H1 (cell line): Measurements from ENCODE around the gene CBLB. TPM values are rescaled to one million over a fixed set of nuclear protein-coding genes. Genes with fewer than 3 reads are reported as not detected.

Source experiments
- CTCF ChIA-PET: fragments of 300-600 bp; sonication (Branson Sonifier 250); formaldehyde crosslinking; loops from one replicate; lab custom pipeline; 2021; ENCODE audit not compliant: partially characterized antibody; lab: Charles Lee
- POLR2A ChIA-PET: fragments of 300-600 bp; sonication (Branson Sonifier 250); formaldehyde crosslinking; loops from one replicate; lab custom pipeline; 2021; ENCODE audit warnings: inconsistent platforms; ENCODE audit not compliant: partially characterized antibody; lab: Charles Lee
- DNase-seq, 2 experiments: peaks; one replicate each; pipeline versions ENCODE4 v3.0.0 to v3.0.0-alpha.2; 2010 to 2022; ENCODE audit warnings: low spot score in 2 of 2, low read depth in 1 of 2, mixed read lengths in 1 of 2
- FAIRE-seq: peaks from 2 replicates; lab custom pipeline; 2011; peaks lifted over from hg19 to GRCh38; lab: Jason Lieb, UNC
- H2AFZ ChIP-seq: 2 replicates; pipeline ENCODE4 v1.8.1; 2012; ENCODE audit warnings: low read length, inconsistent platforms
- H2AK5ac ChIP-seq: 2 replicates; pipeline ENCODE4 v1.6.1; 2013; ENCODE audit warnings: low read depth, low read length
- H2BK120ac ChIP-seq: replicated peaks from 2 replicates; pipeline ENCODE3; 2013; ENCODE audit warnings: low read depth, low read length, inconsistent platforms
- H2BK12ac ChIP-seq: 2 replicates; pipeline ENCODE4 v1.6.1; 2013; ENCODE audit warnings: low read depth, low read length
- H2BK15ac ChIP-seq: 2 replicates; pipeline ENCODE4 v1.6.1; 2013; ENCODE audit warnings: low read length
- H2BK20ac ChIP-seq: 2 replicates; pipeline ENCODE4 v1.6.1; 2013; ENCODE audit warnings: low read length
- H2BK5ac ChIP-seq: 2 replicates; pipeline ENCODE4 v1.6.1; 2013; ENCODE audit warnings: low read depth, low read length
- H3K14ac ChIP-seq: 2 replicates; pipeline ENCODE4 v1.6.1; 2013; ENCODE audit warnings: inconsistent platforms; ENCODE audit not compliant: insufficient read length
- H3K18ac ChIP-seq: 2 replicates; pipeline ENCODE4 v1.6.1; 2013; ENCODE audit warnings: low read length; ENCODE audit errors: extremely low read depth
- H3K23ac ChIP-seq: 2 replicates; pipeline ENCODE4 v1.6.1; 2013; ENCODE audit warnings: inconsistent platforms; ENCODE audit not compliant: insufficient read length
- H3K23me2 ChIP-seq: 2 replicates; pipeline ENCODE4 v1.6.1; 2013; ENCODE audit warnings: low read depth, low read length
- H3K27ac ChIP-seq: 2 replicates; pipeline ENCODE4 v1.6.1; 2011; ENCODE audit warnings: low read depth, low read length, inconsistent platforms
- H3K27me3 ChIP-seq, 4 experiments: replicated peaks in 1 of 4; 1 replicate in 1 of 4; 2 replicates in 3 of 4; pipeline versions ENCODE4 v1.6.1 to v1.8.1; 2011 to 2013; ENCODE audit warnings: low read length in 3 of 4, mild to moderate bottlenecking in 3 of 4, inconsistent platforms in 2 of 4, mixed read lengths in 2 of 4, moderate library complexity in 1 of 4; ENCODE audit not compliant: control insufficient read depth in 3 of 4, insufficient read depth in 3 of 4; ENCODE audit errors: extremely low read depth in 1 of 4
- H3K36me3 ChIP-seq, 4 experiments: 2 replicates each; pipeline versions ENCODE4 v1.6.1 to v1.8.1; 2011 to 2013; ENCODE audit warnings: mild to moderate bottlenecking in 4 of 4, low read length in 3 of 4, moderate library complexity in 2 of 4, control low read depth in 1 of 4, inconsistent platforms in 1 of 4; ENCODE audit not compliant: insufficient read depth in 4 of 4, control insufficient read depth in 2 of 4
- H3K4ac ChIP-seq: replicated peaks from 2 replicates; pipeline ENCODE3; 2013; ENCODE audit warnings: low read length, low read depth, mixed read lengths, inconsistent platforms; ENCODE audit not compliant: insufficient read length
- H3K4me1 ChIP-seq, 4 experiments: replicated peaks in 1 of 4; 1 replicate in 1 of 4; 2 replicates in 3 of 4; pipeline versions ENCODE4 v1.6.1 to v1.8.1; 2011 to 2013; ENCODE audit warnings: low read length in 3 of 4, inconsistent platforms in 2 of 4, mixed read lengths in 1 of 4; ENCODE audit not compliant: insufficient read depth in 4 of 4, control insufficient read depth in 3 of 4
- H3K4me2 ChIP-seq, 2 experiments: 2 replicates each; pipeline versions ENCODE4 v1.6.1 to v1.8.1; 2011 to 2013; ENCODE audit warnings: low read depth in 2 of 2, low read length in 2 of 2, control low read depth in 1 of 2, inconsistent platforms in 1 of 2, mild to moderate bottlenecking in 1 of 2; ENCODE audit not compliant: insufficient read depth in 1 of 2
- H3K4me3 ChIP-seq, 4 experiments: fragments of 200-600, 300-600 bp in 1 of 4; sonication (generic), shearing (Covaris generic), sonication (Bioruptor Twin) in 1 of 4; 2 replicates each; pipeline versions ENCODE4 v1.5.1 to v1.8.1; 2011 to 2016; ENCODE audit warnings: low read length in 4 of 4, low read depth in 3 of 4, control low read depth in 2 of 4, inconsistent platforms in 2 of 4, mild to moderate bottlenecking in 2 of 4, mixed read lengths in 1 of 4, moderate library complexity in 1 of 4; ENCODE audit not compliant: insufficient read depth in 2 of 4; ENCODE audit errors: extremely low read depth in 1 of 4
- H3K56ac ChIP-seq: replicated peaks from 2 replicates; pipeline ENCODE3; 2013; ENCODE audit warnings: low read depth, mild to moderate bottlenecking, mixed read lengths, low read length, inconsistent platforms; ENCODE audit not compliant: insufficient read length
- H3K79me1 ChIP-seq: 2 replicates; pipeline ENCODE4 v1.6.1; 2013; ENCODE audit warnings: low read depth, low read length, control low read depth
- H3K79me2 ChIP-seq, 2 experiments: 2 replicates each; pipeline versions ENCODE4 v1.6.1 to v1.8.1; 2012 to 2013; ENCODE audit warnings: low read length in 2 of 2, mild to moderate bottlenecking in 2 of 2, inconsistent platforms in 1 of 2; ENCODE audit not compliant: insufficient read depth in 2 of 2, control insufficient read depth in 1 of 2
- H3K9ac ChIP-seq, 4 experiments: replicated peaks in 1 of 4; 1 replicate in 1 of 4; 2 replicates in 3 of 4; pipeline versions ENCODE4 v1.6.1 to v1.8.1; 2011 to 2013; ENCODE audit warnings: low read depth in 3 of 4, low read length in 3 of 4, control low read depth in 2 of 4, mild to moderate bottlenecking in 2 of 4, moderate library complexity in 2 of 4, inconsistent platforms in 1 of 4; ENCODE audit errors: extremely low read depth in 1 of 4
- H3K9me3 ChIP-seq, 2 experiments: 2 replicates each; pipeline versions ENCODE4 v1.6.1 to v1.8.1; 2012 to 2013; ENCODE audit warnings: mild to moderate bottlenecking in 2 of 2, moderate library complexity in 2 of 2, control low read depth in 1 of 2, inconsistent platforms in 1 of 2, low read depth in 1 of 2, low read length in 1 of 2, mixed read lengths in 1 of 2; ENCODE audit not compliant: insufficient read depth in 2 of 2
- H4K20me1 ChIP-seq, 2 experiments: replicated peaks in 1 of 2; 2 replicates each; pipeline versions ENCODE3 to v1.8.1; 2011 to 2013; ENCODE audit warnings: inconsistent platforms in 2 of 2, low read length in 2 of 2, mild to moderate bottlenecking in 1 of 2; ENCODE audit not compliant: insufficient read depth in 2 of 2, control insufficient read depth in 1 of 2
- H4K5ac ChIP-seq: 2 replicates; pipeline ENCODE4 v1.6.1; 2013; ENCODE audit warnings: low read length, low read depth, mixed read lengths, inconsistent platforms; ENCODE audit not compliant: insufficient read length
- H4K8ac ChIP-seq: 2 replicates; pipeline ENCODE4 v1.8.0; 2013; ENCODE audit warnings: mild to moderate bottlenecking, moderate library complexity, low read length, inconsistent platforms; ENCODE audit not compliant: insufficient read depth; ENCODE audit errors: extremely low read depth
- H4K91ac ChIP-seq: replicated peaks from 2 replicates; pipeline ENCODE3; 2013; ENCODE audit warnings: low read length, mixed read lengths, inconsistent platforms; ENCODE audit not compliant: insufficient read length
- BRCA1 ChIP-seq: IDR thresholded peaks from 2 replicates; pipeline ENCODE4 v1.6.1; 2012; ENCODE audit warnings: low read depth, low read length, improper control_type of control experiment
- CBX8 ChIP-seq: fragments of 300-800, 300-1000 bp; sonication (generic); IDR thresholded peaks from 2 replicates; pipeline ENCODE4 v1.7.1; 2016; ENCODE audit warnings: low read depth, low read length, borderline replicate concordance
- CHD1 ChIP-seq: IDR thresholded peaks from 2 replicates; pipeline ENCODE4 v1.6.1; 2012; ENCODE audit warnings: low read depth, low read length, improper control_type of control experiment
- CTBP2 ChIP-seq: IDR thresholded peaks from 2 replicates; pipeline ENCODE4 v1.7.0; 2011; ENCODE audit warnings: borderline replicate concordance, mild to moderate bottlenecking, moderate library complexity, mixed read lengths, low read length; ENCODE audit not compliant: insufficient read depth, insufficient read length
- RNF2 ChIP-seq: fragments of 200-900, 300-1000 bp; sonication (generic); IDR thresholded peaks from 2 replicates; pipeline ENCODE4 v1.7.1; 2016; ENCODE audit warnings: borderline replicate concordance, low read depth, mild to moderate bottlenecking, antibody characterized with exemption, low read length; ENCODE audit not compliant: poor library complexity, severe bottlenecking; ENCODE audit errors: missing control alignments
- RXRA ChIP-seq: IDR thresholded peaks from 2 replicates; pipeline ENCODE4 v1.6.1; 2011; ENCODE audit warnings: low read depth, mild to moderate bottlenecking, low read length, moderate library complexity; ENCODE audit not compliant: insufficient read depth
- SIRT6 ChIP-seq: IDR thresholded peaks from one replicate; pipeline ENCODE4 v1.7.1; 2012; ENCODE audit warnings: low read length, inconsistent platforms
- WGBS, 2 experiments: shearing (Covaris generic) in 1 of 2; methylation state at CpG; one replicate each; pipeline versions ENCODE4 v1.1.6 to v1.1.7; 2013 to 2015; ENCODE audit warnings: low lambda C conversion rate in 2 of 2, mixed read lengths in 2 of 2, inconsistent platforms in 1 of 2, low coverage in 1 of 2, missing lambda C conversion rate in 1 of 2; ENCODE audit not compliant: insufficient replicate concordance in 2 of 2, insufficient coverage in 1 of 2, insufficient read length in 1 of 2; ENCODE audit errors: extremely low coverage in 1 of 2, missing lambda C conversion rate in 1 of 2; 5-methylcytosine and 5-hydroxymethylcytosine counted together
- polyA plus RNA-seq, 7 experiments: library from polyadenylated mRNA; depleted of rRNA in 3 of 7; stranded (reverse) in 5 of 7; unstranded in 2 of 7; fragments of >200 nt in 5 of 7; fragments of 200-250 nt in 2 of 7; gene quantifications; 1 replicate in 5 of 7; 2 replicates in 1 of 7; 4 replicates in 1 of 7; pipeline versions ENCODE4 v1.2.1 to v1.2.3, GENCODE V29; 2011 to 2013; ENCODE audit warnings: missing spikeins in 2 of 7, mixed read lengths in 2 of 7
- total RNA-seq: library from RNA; stranded (reverse); fragmentation: NEBNext Ultra II Directional; extraction: Animal tissue kit (Norgen Biotek cat#: 25700); gene quantifications from 2 replicates; pipeline ENCODE4 v1.2.1, GENCODE V29; 2021
- TF ChIP-seq, protein P1 (sequence below): IDR thresholded peaks from 2 replicates; pipeline ENCODE4 v1.6.1; 2011; ENCODE audit warnings: low read depth, mild to moderate bottlenecking, low read length; ENCODE audit not compliant: insufficient read depth

CBLB gene
- total and polyA plus RNA-seq, 2 of the 8 experiments (the other 6 are each of a cell fraction or from before 2014, with no cell fraction given), result 14.5 to 26.0 TPM

GRCh38 chr3:105791919-105792786 is 76.7 kb downstream of the CBLB start:
- H3K23ac ChIP-seq, result no peak overlapping the region
- POLR2A ChIA-PET, result no interaction called here
- no peaks in the 10 kb centered on the region for H3K23me2 ChIP-seq
- 86% methylated on average over 6 of the region's 6 CpGs; no CpG with 5 or more reads in 1 of the 2 experiments for WGBS, 2 experiments
- no peak overlapping the region for H3K18ac ChIP-seq
- no peak overlapping the region for H2BK120ac ChIP-seq
- DNase-seq (no peak), FAIRE-seq (no peak)
- H2BK20ac ChIP-seq, result no peak overlapping the region
- no peak overlapping the region for H3K27ac ChIP-seq
- no peak overlapping the region for H4K5ac ChIP-seq
- H4K91ac ChIP-seq, result no peak overlapping the region
- no peak overlapping the region for H3K4me2 ChIP-seq
- H3K14ac ChIP-seq, result no peak overlapping the region
- no peak overlapping the region for H3K56ac ChIP-seq
- no peak overlapping the region for H3K4ac ChIP-seq
- H3K4me1 ChIP-seq, result peaks cover 0 to 7% (median 1%) of the 10 kb centered on the region in 4 experiments; a peak in 3 of 7 replicates
- H3K27me3 ChIP-seq, result peaks cover 0 to 1% (median 0%) of the 10 kb centered on the region in 4 experiments; a peak in 1 of 7 replicates
- no peak overlapping the region for H3K4me3 ChIP-seq
- H4K20me1 ChIP-seq, result peaks cover 2% of the 10 kb centered on the region in 2 experiments
- H2BK15ac ChIP-seq, result no peak overlapping the region
- CTCF ChIA-PET, result interaction anchor here (0.6 kb wide), 1 partner anchor 25 kb away, joined by 3 read pairs; no protein-coding TSS in a partner anchor
- H3K79me1 ChIP-seq, result peaks cover 2% of the 10 kb centered on the region; the same call in 1 of the 2 replicates
- H2AFZ ChIP-seq, result no peak overlapping the region
- H3K9me3 ChIP-seq, result 0 out of 4 replicates have a peak, but pooled peaks cover 0 to 3% of the 10 kb centered on the region in 2 experiments
- H3K9ac ChIP-seq, result no peak overlapping the region
- no peak overlapping the region for H2BK12ac ChIP-seq
- peaks cover 0 to 58% of the 10 kb centered on the region in 2 experiments; a peak in 2 of 4 replicates for H3K79me2 ChIP-seq
- no peak overlapping the region for H4K8ac ChIP-seq
- H2AK5ac ChIP-seq, result no peak overlapping the region
- H3K36me3 ChIP-seq, result no peaks in the 10 kb centered on the region
- no peak overlapping the region for H2BK5ac ChIP-seq
- TF ChIP-seq SIRT6 (no peak), RXRA (no peak), CTBP2 (no peak), BRCA1 (no peak), RNF2 (no peak), CBX8 (no peak), CHD1 (no peak)
- TF ChIP-seq, protein P1, sequence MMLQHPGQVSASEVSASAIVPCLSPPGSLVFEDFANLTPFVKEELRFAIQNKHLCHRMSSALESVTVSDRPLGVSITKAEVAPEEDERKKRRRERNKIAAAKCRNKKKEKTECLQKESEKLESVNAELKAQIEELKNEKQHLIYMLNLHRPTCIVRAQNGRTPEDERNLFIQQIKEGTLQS, result no peak
